Lower leg skin (tissue), 4 donors: ENCODE results near the gene ROPN1B. TPM values are rescaled to one million over a fixed set of nuclear protein-coding genes. Genes with fewer than 3 reads are reported as not detected.
"Not testable (repeated sequence)": the region's sequence is repeated elsewhere in the genome, so short reads cannot be mapped to it uniquely, and the experiment has no call there.

Experiments used
- DNase-seq, 2 donors: peaks; one replicate each; pipeline ENCODE4 v3.0.0-alpha.2; 2019; ENCODE audit warnings: low spot score in 2 of 2
- H3K4me3 ChIP-seq: fragments of 200-600 bp; sonication (generic); 2 replicates; pipeline ENCODE4 v1.5.1; 2017; ENCODE audit warnings: mild to moderate bottlenecking, low read depth; ENCODE audit not compliant: poor library complexity, severe bottlenecking
- CTCF ChIP-seq, 3 donors: fragments of 450-650 bp; IDR thresholded peaks; one replicate each; pipeline ENCODE4 v1.5.1; 2016; ENCODE audit warnings: antibody characterized with exemption in 3 of 3, mild to moderate bottlenecking in 3 of 3, moderate library complexity in 2 of 3
- POLR2A ChIP-seq, 2 donors: fragments of 450-650 bp; IDR thresholded peaks; one replicate each; pipeline ENCODE4 v1.6.1; 2016 to 2017; ENCODE audit warnings: antibody characterized with exemption in 2 of 2, mild to moderate bottlenecking in 1 of 2, moderate library complexity in 1 of 2
- WGBS, 2 donors: methylation state at CpG; one replicate each; pipeline ENCODE4 v1.1.5; 2018; 5-methylcytosine and 5-hydroxymethylcytosine counted together
- intact Hi-C: fragments of 100-400 bp; cut with DNase I; formaldehyde crosslinking; loops from one replicate; pipeline ENCODE4 v1.15.0; 2023; ENCODE audit warnings: low total_unique reads
- total RNA-seq, 4 donors: library from RNA; depleted of rRNA; stranded (reverse); fragments of >200 nt; gene quantifications; one replicate each; pipeline ENCODE4 v1.1.0, GENCODE V29; 2016

ROPN1B gene
- total RNA-seq, 4 donors from 2014 or later = 4.0 to 19.9 (median 10.0) TPM

DNA sequence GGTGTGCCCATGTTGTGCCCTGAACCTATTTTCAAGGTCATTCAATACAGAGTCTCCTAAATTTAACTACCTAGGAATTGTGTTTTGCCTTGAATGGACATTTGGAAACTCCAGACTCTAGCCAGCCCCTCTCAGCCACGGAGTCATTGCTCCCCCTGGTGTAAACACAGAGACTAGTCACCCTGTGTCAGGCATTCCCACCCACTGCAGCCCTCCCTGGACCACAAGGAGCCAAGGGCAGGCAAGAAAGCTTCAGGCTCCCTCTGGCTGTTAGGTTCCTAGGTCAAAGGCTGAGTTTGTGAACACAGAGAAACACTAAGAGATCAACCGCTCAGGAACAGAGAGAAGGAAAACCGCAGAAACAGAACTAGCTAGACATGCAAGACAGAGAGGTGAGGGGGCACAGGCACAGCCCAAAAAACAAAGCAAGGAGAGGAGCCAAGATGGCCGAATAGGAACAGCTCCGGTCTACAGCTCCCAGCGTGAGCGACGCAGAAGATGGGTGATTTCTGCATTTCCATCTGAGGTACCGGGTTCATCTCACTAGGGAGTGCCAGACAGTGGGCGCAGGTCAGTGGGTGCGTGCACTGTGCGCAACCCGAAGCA, 32.7 kb upstream of the ROPN1B start:
- intact Hi-C loops, H3K4me3 ChIP-seq: not testable (repeated sequence)
- 86% methylated on average over 13 of the region's 13 CpGs for WGBS, 2 donors
- DNase-seq = peak in 1 of 2 donors; percentile 46

DNA sequence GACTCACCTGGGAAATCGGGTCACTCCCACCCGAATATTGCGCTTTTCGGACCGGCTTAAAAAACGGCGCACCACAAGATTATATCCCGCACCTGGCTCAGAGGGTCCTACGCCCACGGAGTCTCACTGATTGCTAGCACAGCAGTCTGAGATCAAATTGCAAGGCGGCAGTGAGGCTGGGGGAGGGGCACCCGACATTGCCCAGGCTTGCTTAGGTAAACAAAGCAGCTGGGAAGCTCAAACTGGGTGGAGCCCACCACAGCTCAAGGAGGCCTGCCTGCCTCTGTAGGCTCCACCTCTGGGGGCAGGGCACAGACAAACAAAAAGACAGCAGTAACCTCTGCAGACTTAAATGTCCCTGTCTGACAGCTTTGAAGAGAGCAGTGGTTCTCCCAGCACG, 32.1 kb upstream of the ROPN1B start:
- WGBS, 2 donors = 54 to 74% methylated on average over 12 of the region's 13 CpGs
- H3K4me3 ChIP-seq, intact Hi-C loops: not testable (repeated sequence)
- DNase-seq = peak in 1 of 2 donors; percentile 25

DNA sequence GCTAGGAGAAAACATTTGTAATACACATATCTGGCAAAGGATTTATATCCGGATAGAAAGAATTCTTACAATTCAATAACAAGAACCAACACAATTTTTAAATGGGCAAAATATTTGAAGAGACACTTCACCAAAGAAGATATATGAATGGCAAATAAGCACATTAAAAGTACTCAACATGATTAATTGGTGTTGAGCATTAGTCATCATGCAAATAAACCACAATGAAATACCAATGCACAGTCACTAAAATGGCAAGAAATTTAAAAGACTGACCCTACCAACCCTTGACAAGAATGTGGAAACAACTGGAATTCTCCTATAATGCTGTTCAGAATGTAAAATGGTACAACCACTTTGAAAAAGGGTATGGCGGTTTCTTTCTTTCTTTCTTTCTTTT, 21.2 kb upstream of the ROPN1B start:
- DNase-seq, H3K4me3 ChIP-seq, intact Hi-C loops: not testable (repeated sequence)
- 77 to 80% methylated on average over 2 of the region's 2 CpGs for WGBS, 2 donors

DNA sequence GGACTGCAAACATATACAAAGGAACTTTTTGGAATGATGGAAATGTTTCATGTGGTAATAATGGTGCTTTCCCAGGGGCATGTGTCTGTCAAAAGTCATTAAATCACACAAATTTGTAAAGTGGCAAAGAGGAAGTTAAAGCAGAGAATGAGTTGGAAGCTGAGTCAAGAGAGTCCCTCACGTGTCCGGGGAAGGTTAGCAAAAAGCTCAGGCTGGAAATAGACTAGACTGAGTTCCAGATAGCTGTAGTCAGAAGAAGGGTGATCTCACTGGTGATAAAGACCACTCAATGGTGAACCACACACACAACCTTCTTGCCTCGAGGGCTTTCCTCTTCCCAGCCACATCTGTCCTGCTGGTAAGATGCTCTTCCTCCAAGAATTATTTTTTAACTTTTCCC, 20.1 kb upstream of the ROPN1B start:
- H3K4me3 ChIP-seq, DNase-seq, intact Hi-C loops: not testable (repeated sequence)
- WGBS, 2 donors = 32 to 45% methylated on average over 3 of the region's 3 CpGs

DNA sequence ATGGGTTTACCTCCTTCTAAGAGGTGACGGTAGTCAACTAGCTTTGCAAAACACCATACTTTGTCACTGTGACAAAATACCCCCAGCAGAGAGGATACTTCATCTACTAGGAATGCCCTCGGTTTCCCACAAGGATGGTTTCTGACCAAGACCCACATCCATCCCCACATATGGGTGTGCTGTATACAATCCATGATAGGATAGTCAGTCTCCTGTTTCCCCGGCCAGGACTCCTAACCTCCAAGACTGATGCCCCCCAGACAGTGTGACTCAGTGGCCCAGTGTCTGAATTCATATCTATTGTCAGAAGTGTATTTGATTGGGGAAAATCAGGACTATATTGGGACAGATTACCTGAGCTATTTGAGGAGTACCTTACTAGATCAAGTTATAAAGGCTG, 17.8 kb upstream of the ROPN1B start:
- DNase-seq = peak in 1 of 2 donors; percentile 62
- WGBS, 2 donors = 85 to 87% methylated on average over 3 of the region's 3 CpGs
- H3K4me3 ChIP-seq, intact Hi-C loops: not testable (repeated sequence)

DNA sequence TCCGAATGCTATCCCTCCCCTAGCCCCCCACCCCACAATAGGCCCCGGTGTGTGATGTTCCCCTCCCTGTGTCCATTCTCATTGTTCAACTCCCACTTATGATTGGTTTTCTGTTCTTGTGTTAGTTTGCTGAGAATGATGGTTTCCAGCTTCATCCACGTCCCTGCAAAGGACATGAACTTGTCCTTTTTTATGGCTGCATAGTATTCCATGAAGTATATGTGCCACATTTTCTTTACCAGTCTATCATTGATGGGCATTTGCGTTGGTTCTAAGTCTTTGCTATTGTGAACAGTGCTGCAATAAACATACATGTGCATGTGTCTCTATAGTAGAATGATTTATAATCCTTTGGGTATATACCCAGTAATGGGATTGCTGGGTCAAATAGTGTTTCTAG, 12.0 kb upstream of the ROPN1B start:
- H3K4me3 ChIP-seq, DNase-seq, intact Hi-C loops: not testable (repeated sequence)
- WGBS, 2 donors = 85 to 91% methylated on average over 4 of the region's 4 CpGs

DNA sequence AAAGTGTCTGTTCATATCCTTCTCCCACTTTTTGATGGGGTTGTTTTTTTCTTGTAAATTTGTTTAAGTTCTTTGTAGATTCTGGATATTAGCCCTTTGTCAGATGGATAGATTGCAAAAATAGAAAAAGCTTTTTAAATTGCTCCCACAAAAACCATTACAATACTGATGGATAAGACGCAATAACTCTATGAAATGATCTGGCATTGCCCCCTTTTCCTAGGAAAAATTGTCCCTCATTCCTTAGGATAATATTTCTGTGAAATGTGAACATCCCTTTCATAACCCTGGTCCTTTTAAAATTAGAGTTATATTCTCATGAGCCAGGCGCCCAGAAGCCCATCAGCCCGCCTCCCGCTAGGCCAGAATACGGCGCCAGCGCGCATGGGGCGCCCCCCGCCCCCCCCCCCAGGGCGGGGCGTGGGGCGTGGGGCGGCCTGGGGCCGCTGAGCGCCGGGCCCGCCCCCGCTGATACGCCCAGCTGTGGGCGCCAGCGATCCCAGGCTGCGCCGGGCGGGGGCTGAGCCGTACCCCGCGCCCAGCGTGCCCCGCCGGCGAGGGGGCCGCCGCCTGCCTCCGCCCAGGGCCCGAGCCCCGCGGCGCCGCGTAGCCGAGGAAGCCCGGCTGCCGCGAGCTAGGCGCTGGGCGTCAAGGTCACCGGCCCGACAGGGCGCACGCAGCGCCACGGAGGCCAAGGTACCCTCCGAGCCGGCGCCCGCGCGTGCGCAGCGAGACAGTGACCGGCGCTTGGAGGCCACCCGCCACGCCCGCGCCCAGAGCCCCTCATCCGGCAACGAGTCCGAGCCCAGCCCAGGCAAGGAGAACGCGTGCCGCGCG, 11.1 kb upstream of the ROPN1B start:
- 6 to 12% methylated on average over 9 to 32 of the region's 75 CpGs for WGBS, 2 donors
- DNase-seq = no peak
- intact Hi-C loops = no loop called here
- H3K4me3 ChIP-seq = no peak overlapping the region
- TF ChIP-seq POLR2A (IDR thresholded peaks at IDR 0.05) = no peak
- TF ChIP-seq CTCF (IDR thresholded peaks at IDR 0.05) = no peak

- peak in 1 of 2 donors; percentile 81 for DNase-seq
- no peak overlapping the region for H3K4me3 ChIP-seq
- TF ChIP-seq CTCF (IDR thresholded peaks at IDR 0.05) (no peak), POLR2A (IDR thresholded peaks at IDR 0.05) (no peak)
- 74 to 96% methylated on average over 16 to 27 of the region's 46 CpGs for WGBS, 2 donors
- intact Hi-C loops = no loop called here
Measured at GRCh38 chr3:125958511-125959316, 10.3 kb upstream of the ROPN1B start.
